Measurements from ENCODE around the gene DTNA.

Gene DTNA

GRCh38 chr18:34936772-34937171 is 226.7 kb downstream of the DTNA start:
- DNase-seq (ENCODE audit: low read depth): no peak

DNA sequence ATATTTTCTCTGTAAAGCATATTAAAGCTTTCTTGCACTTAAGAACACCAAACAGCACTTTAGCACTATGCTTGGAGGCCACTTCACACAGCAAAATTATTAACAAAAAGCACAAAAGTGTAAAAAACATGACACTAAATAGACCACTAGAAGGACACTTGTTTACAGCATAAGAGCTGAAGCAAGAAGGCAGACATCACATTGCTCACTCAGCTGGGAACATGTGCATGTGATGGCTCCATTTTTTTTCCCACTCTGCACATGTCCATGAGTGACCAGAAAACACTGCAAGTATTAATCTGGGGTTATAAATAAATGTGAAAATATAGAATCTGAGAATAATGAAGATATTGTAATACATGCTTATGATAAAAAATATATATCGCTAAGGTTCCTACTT is 228.0 kb downstream of the DTNA start:
- no peak for DNase-seq (ENCODE audit: low read depth)
